Small intestine (tissue), 7 donors: ENCODE data around the gene PRSS8. TPM values are rescaled to one million over a fixed set of nuclear protein-coding genes. Genes with fewer than 3 reads are reported as not detected.
A peak's percentile ranks its signal among the peaks of the same experiment; 100 is the strongest.
"Not testable (repeated sequence)": the region's sequence is repeated elsewhere in the genome, so short reads cannot be mapped to it uniquely, and the experiment has no call there.

Experiments
- DNase-seq, 2 donors: peaks; one replicate each; pipeline versions ENCODE4 v3.0.0 to v3.0.0-alpha.2; 2013
- FAIRE-seq: peaks from 2 replicates; lab custom pipeline; 2012; peaks lifted over from hg19 to GRCh38; lab: Jason Lieb, UNC
- H3K27ac ChIP-seq, 3 donors: one replicate each; pipeline ENCODE4 v1.5.1; 2013; ENCODE audit warnings: low read length in 2 of 3, mild to moderate bottlenecking in 2 of 3, control low read depth in 1 of 3, inconsistent platforms in 1 of 3, low read depth in 1 of 3, moderate library complexity in 1 of 3
- H3K27me3 ChIP-seq, 3 donors: one replicate each; pipeline ENCODE4 v1.6.1; 2013; ENCODE audit warnings: low read length in 3 of 3, inconsistent platforms in 1 of 3; ENCODE audit not compliant: control insufficient read depth in 3 of 3, insufficient read depth in 3 of 3
- H3K36me3 ChIP-seq, 3 donors: one replicate each; pipeline ENCODE4 v1.6.1; 2013; ENCODE audit warnings: low read length in 3 of 3, inconsistent platforms in 1 of 3, low read depth in 1 of 3, mild to moderate bottlenecking in 1 of 3, moderate library complexity in 1 of 3; ENCODE audit not compliant: control insufficient read depth in 3 of 3, insufficient read depth in 2 of 3
- H3K4me1 ChIP-seq, 3 donors: one replicate each; pipeline ENCODE4 v1.6.1; 2013; ENCODE audit warnings: low read length in 2 of 3, inconsistent platforms in 1 of 3, low read depth in 1 of 3, mild to moderate bottlenecking in 1 of 3, moderate library complexity in 1 of 3; ENCODE audit not compliant: control insufficient read depth in 3 of 3, insufficient read depth in 2 of 3
- H3K4me3 ChIP-seq, 3 donors: one replicate each; pipeline ENCODE4 v1.5.1; 2013; ENCODE audit warnings: low read length in 3 of 3, control low read depth in 1 of 3, inconsistent platforms in 1 of 3, low read depth in 1 of 3, mild to moderate bottlenecking in 1 of 3, moderate library complexity in 1 of 3
- H3K9me3 ChIP-seq, 2 donors: one replicate each; pipeline ENCODE4 v1.6.1; 2013; ENCODE audit warnings: low read depth in 1 of 2, low read length in 1 of 2; ENCODE audit not compliant: control insufficient read depth in 2 of 2, insufficient read depth in 1 of 2
- whole genome bisulfite sequencing, 3 donors: extraction: QIAGEN DNeasy Blood & Tissue Kit; methylation state at CpG; one replicate each; pipeline ENCODE4 v1.1.7; 2013; 5-methylcytosine and 5-hydroxymethylcytosine counted together
- polyA plus RNA-seq, 4 donors: library from polyadenylated mRNA; stranded (reverse) in 3 of 4; unstranded in 1 of 4; fragments of 200-250 nt in 3 of 4; fragments of 120-200 nt in 1 of 4; gene quantifications; one replicate each; pipeline versions ENCODE4 v1.2.1 to v1.2.3, GENCODE V29; 2013
- donor health status: healthy with polysubstance abuse.
- donor health status: control.
- donor health status: control.
- donor health status: Bipolar disorder and iron deficiency.
- donor health status: healthy.

PRSS8 gene
- polyA plus RNA-seq, 4 donors = 220 to 393 (median 292) TPM

GRCh38 chr16:31142109-31143010 is 6.8 kb upstream of the PRSS8 start:
- H3K27me3 ChIP-seq = peaks cover 0 to 5% (median 0%) of the 10 kb centered on the region in 3 donors
- H3K27ac ChIP-seq = peak overlapping the region; percentile 89 to 99 (median 92)
- peaks cover 4 to 40% (median 11%) of the 10 kb centered on the region in 3 donors for H3K4me1 ChIP-seq
- no peaks in the 10 kb centered on the region for H3K9me3 ChIP-seq
- peak overlapping the region; percentile 9 to 56 (median 27) for H3K4me3 ChIP-seq
- peak; percentile 99 for DNase-seq
- WGBS, 3 donors = 2 to 8% (median 4%) methylated on average over 64 to 89 of the region's 89 CpGs
- FAIRE-seq = no peak
- no peaks in the 10 kb centered on the region for H3K36me3 ChIP-seq

DNA sequence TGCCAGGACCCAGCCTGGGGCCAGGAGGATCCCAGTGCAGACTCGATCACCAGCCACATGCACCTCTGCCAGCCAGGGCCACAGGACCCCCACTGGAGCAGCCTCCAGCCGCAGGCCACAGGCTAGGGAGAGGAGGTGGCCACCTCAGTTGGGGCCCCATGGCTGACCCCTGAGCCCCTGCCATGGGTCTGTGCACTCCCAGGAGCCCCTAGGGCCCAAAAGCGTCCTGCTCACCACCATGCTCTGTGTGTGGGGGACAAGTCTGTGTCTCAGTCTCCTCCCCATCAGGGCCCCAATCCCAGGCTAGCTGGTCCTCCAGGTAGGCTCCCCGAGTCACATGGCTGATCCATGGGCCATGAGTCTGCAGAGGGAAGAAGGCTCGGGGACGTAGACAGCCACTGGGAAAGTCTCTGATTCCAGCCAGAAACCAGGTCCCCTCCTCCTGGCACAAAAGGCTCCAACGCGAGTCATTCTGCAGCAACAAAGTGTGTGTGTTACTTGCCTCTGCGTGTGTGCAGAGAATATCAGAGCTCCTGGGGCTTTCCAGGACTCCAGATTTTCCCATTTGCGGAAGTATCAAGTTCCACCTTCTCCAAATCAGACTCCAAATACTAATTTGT is 6.1 kb upstream of the PRSS8 start:
- no peak for FAIRE-seq
- WGBS, 3 donors = 23 to 32% (median 29%) methylated on average over 10 of the region's 10 CpGs

GRCh38 chr16:31141071-31141469 is 5.5 kb upstream of the PRSS8 start:
- not testable (repeated sequence) for H3K4me3 ChIP-seq, FAIRE-seq, H3K27me3 ChIP-seq, H3K9me3 ChIP-seq, DNase-seq, H3K36me3 ChIP-seq
- peak overlapping the region; percentile 89 to 99 (median 92) for H3K27ac ChIP-seq
- H3K4me1 ChIP-seq = peaks cover 4 to 48% (median 11%) of the 10 kb centered on the region in 3 donors
- WGBS, 3 donors = 73 to 86% (median 83%) methylated on average over 9 of the region's 9 CpGs

More for the DNA sequence above, 6.1 kb upstream of the PRSS8 start:
- H3K27ac ChIP-seq = peak overlapping the region; percentile 89 to 99 (median 92)
- peak overlapping the region in 2 of 3 donors; percentile 25 to 27 for H3K4me3 ChIP-seq
- H3K4me1 ChIP-seq = peaks cover 4 to 43% (median 11%) of the 10 kb centered on the region in 3 donors
- DNase-seq = no peak
- no peaks in the 10 kb centered on the region for H3K27me3 ChIP-seq
- no peaks in the 10 kb centered on the region for H3K9me3 ChIP-seq
- no peaks in the 10 kb centered on the region for H3K36me3 ChIP-seq

DNA sequence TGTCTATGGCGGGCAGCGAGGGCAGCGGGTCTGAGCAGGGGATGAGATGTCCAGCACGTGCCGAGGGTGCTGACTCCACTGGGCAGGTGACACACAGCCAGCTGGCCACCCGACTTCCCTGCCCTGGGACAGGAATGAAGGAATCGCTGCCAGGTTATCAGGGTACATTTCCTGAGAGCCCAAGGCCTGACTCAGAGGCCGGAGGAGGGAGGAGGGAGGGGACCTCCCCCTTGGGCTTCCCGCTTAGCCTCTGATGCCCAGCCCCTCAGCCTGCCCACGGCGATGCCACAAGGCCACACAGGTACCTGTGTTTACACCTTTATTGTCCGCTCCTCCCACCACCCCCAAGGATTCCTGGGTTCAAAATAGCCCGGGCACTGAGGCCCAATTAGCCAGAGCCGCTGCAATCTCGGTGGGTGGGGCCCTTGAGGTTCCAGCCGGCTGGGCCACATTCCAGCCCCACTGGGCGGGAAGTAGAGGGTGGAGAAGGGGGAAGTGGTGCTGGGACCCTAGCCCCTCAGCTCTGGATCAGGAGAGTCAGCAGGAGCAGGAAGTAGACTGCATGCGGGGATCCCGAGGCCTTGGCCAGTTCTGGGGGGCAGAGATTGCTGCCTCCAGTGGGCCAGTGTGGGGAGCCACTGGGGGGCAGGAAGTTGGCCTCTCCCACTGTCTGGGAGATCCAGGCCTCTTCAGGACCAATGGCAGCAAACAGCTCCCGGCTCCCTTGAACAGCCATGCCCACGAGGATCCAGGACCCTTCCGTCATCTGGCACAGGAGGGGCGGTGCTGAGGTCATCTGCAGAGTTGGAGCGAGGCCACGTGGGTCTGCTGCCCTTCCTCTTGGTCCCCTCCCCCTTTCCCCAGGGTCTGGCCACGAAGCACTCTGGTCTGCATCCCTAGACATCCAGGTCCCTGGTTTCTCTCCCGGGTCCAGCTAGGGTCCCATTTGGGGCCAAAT is 3.4 kb upstream of the PRSS8 start:
- Histone ChIP-seq H3K9me3 (no peaks in the 10 kb centered on the region), H3K4me3 (no peak overlapping the region), H3K27me3 (no peaks in the 10 kb centered on the region), H3K36me3 (peaks cover 0 to 9% (median 0%) of the 10 kb centered on the region in 3 donors), H3K27ac (peak overlapping the region; percentile 84 to 93 (median 92)), H3K4me1 (peaks cover 4 to 53% (median 11%) of the 10 kb centered on the region in 3 donors)
- 16 to 44% (median 32%) methylated on average over 26 to 27 of the region's 27 CpGs for WGBS, 3 donors
- FAIRE-seq = no peak
- peak; percentile 93 to 96 for DNase-seq

DNA sequence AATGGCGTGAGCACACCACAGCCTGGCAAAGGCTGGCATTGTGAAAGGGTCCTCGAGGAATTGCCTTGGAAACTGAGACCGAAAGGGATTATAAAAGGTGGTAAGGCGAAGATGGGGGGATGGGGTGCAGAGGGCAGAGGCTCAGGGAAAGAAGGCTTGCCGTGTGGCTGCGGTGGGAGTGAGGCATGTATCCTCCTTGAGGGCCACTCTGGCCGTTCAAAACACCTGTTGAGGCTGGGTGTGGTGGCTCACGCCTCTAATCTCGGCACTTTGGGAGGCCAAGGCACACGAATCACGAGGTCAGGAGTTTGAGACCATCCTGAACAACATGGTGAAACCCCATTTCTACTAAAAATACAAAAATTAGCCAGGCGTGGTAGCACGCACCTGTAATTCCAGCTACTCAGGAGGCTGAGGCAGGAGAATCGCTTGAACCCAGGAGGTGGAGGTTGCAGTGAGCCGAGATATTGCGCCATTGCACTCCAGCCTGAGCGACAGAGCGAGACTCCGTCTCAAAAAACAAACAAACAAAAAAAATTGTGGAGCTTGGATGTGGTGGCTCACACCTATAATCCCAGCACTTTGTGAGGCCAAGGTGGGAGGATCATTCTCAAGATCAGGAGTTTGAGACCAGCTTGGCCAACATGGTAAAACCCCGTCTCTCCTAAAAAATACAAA is 1.4 kb upstream of the PRSS8 start:
- H3K4me1 ChIP-seq = peaks cover 4 to 69% (median 11%) of the 10 kb centered on the region in 3 donors
- not testable (repeated sequence) for H3K27me3 ChIP-seq, FAIRE-seq, H3K4me3 ChIP-seq, H3K9me3 ChIP-seq, DNase-seq, H3K27ac ChIP-seq
- 71 to 88% (median 74%) methylated on average over 20 of the region's 20 CpGs for WGBS, 3 donors
- peaks cover 0 to 28% (median 0%) of the 10 kb centered on the region in 3 donors for H3K36me3 ChIP-seq

- FAIRE-seq (no peak), DNase-seq (no peak)
- peaks cover 0 to 35% (median 0%) of the 10 kb centered on the region in 3 donors for H3K36me3 ChIP-seq
- WGBS, 3 donors = 69 to 80% (median 76%) methylated on average over 6 of the region's 6 CpGs
- no peaks in the 10 kb centered on the region for H3K27me3 ChIP-seq
- H3K27ac ChIP-seq = no peak overlapping the region
- H3K4me3 ChIP-seq = no peak overlapping the region
- H3K9me3 ChIP-seq = no peaks in the 10 kb centered on the region
- peaks cover 2 to 69% (median 9%) of the 10 kb centered on the region in 3 donors for H3K4me1 ChIP-seq
Measured at GRCh38 chr16:31136287-31136662, 748 bp upstream of the PRSS8 start.

GRCh38 chr16:31134625-31135534 is 647 bp downstream of the PRSS8 start:
- DNase-seq (peak; percentile 81 to 82), FAIRE-seq (no peak)
- peak overlapping the region; percentile 51 to 94 (median 94) for H3K4me3 ChIP-seq
- H3K27ac ChIP-seq = peak overlapping the region; percentile 90 to 98 (median 94)
- peaks cover 0 to 48% (median 0%) of the 10 kb centered on the region in 3 donors for H3K36me3 ChIP-seq
- no peaks in the 10 kb centered on the region for H3K27me3 ChIP-seq
- WGBS, 3 donors = 6 to 26% (median 20%) methylated on average over 17 to 18 of the region's 18 CpGs
- H3K4me1 ChIP-seq = peaks cover 0 to 68% (median 8%) of the 10 kb centered on the region in 3 donors
- H3K9me3 ChIP-seq = no peaks in the 10 kb centered on the region
